Left cardiac atrium (tissue), 4 donors: ENCODE results near the gene RMP24.
"Not testable (repeated sequence)": the region's sequence is repeated elsewhere in the genome, so short reads cannot be mapped to it uniquely, and the experiment has no call there.

Experiments
- ATAC-seq, 2 donors: fragments of 200-7000 bp; cut with Tn5 transposase; one replicate each; pipeline ENCODE4 v1.9.1; 2020; ENCODE audit warnings: mild to moderate bottlenecking in 2 of 2, moderate library complexity in 2 of 2
- DNase-seq: peaks from one replicate; pipeline ENCODE4 v3.0.0-alpha.2; 2020
- intact Hi-C, 2 donors: fragments of 100-400 bp; cut with DNase I; formaldehyde crosslinking; loops; one replicate each; pipeline versions ENCODE4 v1.14.1 to v1.15.1; 2022 to 2023
- donor health status: DM: no; HTN: yes; CAD: no.
- donor health status: DM: no; HTN: yes; CAD: no; lungs with severe emphysema.
- donor health status: DM: yes; HTN: yes; CAD: no.
- donor health status: Dilated cardiomyopathy.

Gene RMP24

DNA sequence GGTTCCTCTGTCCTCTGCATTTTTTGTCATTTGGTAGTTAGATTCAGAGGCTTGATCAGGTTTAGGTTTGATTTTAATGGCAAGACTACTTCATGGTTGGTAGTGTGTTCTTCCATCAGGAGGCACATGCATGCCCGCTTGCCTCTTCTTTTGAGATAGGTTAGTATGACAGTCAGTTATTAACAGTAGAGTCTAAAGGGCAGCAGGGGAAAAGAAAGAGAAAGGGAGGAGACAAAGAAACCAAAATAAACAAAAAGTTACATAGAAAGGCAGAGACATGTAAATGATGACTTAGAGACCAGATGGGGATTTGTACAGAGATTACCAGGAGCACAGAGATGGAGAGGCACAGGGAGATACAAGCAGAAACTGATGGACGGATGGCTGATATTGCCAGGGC is 10.2 kb upstream of the RMP24 start:
- intact Hi-C loops, result no loop called here
- DNase-seq (no peak), ATAC-seq (no peak)

DNA sequence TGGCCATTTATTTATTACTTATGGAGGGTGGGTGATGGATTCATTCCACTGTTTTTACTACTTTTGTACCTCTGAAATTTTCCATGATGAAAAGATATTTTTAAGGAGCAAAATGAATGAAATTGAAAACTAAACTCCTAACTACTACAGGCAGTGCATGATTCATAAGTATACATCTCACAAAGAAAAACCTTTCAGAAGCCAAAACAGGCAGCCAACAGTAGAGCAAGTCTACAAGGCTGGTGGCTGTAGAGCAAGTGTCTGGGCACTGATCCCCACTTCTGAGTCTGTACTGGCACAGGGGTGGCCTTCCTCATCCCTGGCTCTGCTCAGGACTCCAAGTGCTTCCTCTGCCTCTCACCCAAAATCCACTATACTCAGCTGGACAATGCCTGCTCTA is 8.2 kb upstream of the RMP24 start:
- no peak for DNase-seq
- intact Hi-C loops, result no loop called here
- ATAC-seq, result no peak

DNA sequence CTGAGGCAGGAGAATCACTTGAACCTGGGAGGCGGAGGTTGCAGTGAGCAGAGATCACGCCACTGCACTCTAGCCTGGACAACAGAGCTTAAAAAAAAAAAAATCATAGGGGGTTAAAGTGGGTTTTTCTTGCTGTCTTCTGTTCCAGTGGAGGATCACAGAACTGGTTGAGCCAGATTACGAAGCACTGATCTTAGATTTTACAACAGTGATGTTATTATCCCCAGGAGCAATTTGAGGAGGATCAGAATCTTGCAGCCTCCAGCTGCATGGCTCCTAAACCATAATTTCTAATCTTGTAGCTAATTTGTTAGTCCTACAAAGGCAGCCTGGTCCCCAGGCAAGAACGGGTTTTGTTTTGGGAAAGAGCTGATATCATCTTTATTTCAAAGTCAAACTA is 4.6 kb upstream of the RMP24 start:
- ATAC-seq, intact Hi-C loops, DNase-seq: not testable (repeated sequence)

- intact Hi-C loops, result no loop called here
- DNase-seq, result no peak
- no peak for ATAC-seq
Observed at GRCh38 chr18:35968278-35968880, 4.1 kb upstream of the RMP24 start.

- ATAC-seq (no peak), DNase-seq (no peak)
- intact Hi-C loops, result no loop called here
Observed at GRCh38 chr18:35969676-35970075, 2.8 kb upstream of the RMP24 start.

DNA sequence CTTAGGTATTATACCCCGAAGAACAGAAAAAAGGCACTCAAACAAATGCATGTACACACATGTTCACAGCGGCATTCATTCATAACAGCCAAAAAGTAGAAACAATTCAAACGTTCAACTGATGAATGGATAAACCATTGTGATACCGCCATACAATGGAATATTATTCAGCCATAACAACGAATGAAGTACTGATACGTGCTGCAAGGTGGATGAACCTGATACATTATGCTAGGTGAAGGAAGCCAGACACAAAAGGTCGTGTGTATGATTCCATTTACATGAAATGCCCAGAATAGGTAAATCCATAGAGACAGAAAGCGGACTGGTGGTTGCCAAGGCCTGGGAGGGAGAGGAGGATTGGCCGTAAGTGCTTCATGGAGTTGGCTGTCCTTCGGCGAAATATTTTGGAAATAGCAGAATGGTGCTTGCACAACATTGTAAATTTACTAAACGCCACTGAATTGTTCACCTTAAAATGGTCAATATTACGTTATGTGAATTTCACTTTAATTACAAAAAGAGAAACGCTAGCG is 750 bp upstream of the RMP24 start:
- ATAC-seq (peak; percentile 7 to 52), DNase-seq (no peak)
- intact Hi-C loops, result no loop called here

- ATAC-seq (no peak), DNase-seq (no peak)
- intact Hi-C loops, result no loop called here
Observed at GRCh38 chr18:35973650-35974049, 1.2 kb downstream of the RMP24 start.

DNA sequence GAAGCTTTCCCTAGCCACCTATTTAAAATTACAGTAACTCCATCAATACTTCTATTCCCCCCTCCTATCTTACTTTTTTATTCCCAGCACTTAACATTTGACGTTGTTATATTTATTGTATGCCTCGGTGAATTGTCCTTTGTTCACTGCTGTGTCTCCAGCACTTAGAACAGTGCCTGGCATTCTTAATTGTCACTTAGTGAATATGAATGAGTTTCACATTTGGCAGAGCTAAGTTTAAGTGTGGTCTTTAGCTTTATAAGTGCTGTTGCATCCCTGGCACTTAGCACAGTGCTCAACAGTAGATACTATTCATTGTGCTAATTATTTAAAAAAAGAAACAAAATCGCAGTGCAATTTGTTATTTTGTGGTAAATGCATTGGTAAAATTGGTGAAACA is 1.7 kb downstream of the RMP24 start:
- ATAC-seq, result no peak

DNA sequence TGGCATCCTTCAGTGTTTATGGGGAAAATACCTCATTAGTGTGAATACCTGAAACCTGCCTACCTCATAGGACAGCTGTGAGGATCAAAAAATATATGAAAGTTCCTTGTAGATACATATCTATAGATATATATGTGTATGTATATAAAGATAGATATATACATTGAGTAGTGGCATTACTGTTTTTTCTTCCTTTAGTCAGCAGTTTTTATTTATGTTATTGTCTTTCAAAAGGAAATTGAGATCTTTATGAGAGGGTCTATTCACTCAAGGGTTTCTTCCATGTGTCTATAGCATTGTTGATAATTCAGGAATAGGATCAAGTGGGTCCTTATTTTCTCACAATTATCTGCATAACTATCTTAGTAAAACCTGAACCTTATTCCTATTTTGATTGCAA is 6.6 kb downstream of the RMP24 start:
- intact Hi-C loops, result no loop called here

More for the DNA sequence above, 1.7 kb downstream of the RMP24 start:
- intact Hi-C loops, result no loop called here
- no peak for DNase-seq

GRCh38 chr18:35982409-35983114 is 10.1 kb downstream of the RMP24 start:
- intact Hi-C loops, result no loop called here
- DNase-seq (no peak), ATAC-seq (no peak)

More for the DNA sequence above, 6.6 kb downstream of the RMP24 start:
- DNase-seq (no peak), ATAC-seq (no peak)

DNA sequence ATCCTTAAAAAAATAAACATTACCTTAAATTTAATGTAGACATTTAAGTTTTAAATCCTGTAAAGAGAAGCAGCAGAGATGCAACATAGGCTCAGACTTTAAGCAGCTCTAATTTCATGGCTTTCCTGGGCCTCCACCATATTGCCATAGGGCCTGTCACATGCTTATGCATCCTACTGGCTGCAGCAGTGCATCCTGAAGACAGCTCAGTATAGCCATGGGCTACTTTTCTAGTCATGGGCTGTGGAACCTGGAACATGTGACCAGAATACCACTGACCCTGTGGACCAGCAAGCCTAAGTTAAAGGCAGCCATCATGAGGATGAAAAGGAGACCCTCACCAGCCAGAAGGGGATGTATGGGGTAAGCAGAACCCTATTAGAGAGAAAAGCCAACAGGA is 10.7 kb downstream of the RMP24 start:
- intact Hi-C loops, result no loop called here
- no peak for DNase-seq
- ATAC-seq, result no peak

DNA sequence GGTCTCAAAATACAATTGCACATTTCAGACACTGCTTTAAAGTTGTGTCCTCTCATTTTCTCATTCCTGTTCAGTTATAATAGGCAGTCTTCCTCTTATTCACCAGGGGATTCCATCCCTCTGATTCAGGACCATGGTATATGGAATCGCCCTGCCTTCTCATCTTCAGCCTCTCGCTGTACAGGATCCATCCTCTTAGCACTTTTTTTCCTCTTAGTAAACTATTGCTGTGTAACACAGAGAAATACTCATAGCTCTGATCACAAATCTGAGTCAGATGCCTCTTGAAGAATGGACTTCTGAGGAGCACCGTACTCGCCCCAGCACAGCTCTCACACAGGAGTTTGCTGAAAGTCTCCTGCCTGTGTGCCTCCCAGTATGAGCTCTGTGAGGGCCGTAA is 11.3 kb downstream of the RMP24 start:
- intact Hi-C loops, result no loop called here
- no peak for DNase-seq
- no peak for ATAC-seq

DNA sequence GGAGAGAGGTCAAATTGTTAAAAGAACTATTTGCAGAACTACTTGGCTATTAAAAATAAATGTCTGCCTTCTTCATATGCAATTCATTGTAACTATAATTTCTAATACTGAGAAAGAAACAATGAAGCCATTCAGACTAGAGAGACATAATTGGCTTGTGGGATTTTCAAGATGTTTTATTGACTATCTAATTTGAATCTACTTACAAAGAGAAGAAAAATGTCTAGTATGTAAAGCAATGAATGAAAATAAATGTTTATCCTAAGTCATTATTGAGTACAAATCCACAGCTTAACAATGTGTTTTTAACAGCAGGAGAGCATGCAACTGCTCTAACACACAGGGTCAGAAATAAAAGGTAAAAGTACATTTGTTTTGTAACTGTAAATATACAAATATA is 19.2 kb downstream of the RMP24 start:
- ATAC-seq, result no peak
- no peak for DNase-seq
- intact Hi-C loops, result no loop called here

GRCh38 chr18:35993013-35993412 is 20.5 kb downstream of the RMP24 start:
- intact Hi-C loops, result no loop called here
- ATAC-seq (no peak), DNase-seq (no peak)

GRCh38 chr18:35998967-35999366 is 26.5 kb downstream of the RMP24 start:
- ATAC-seq, result no peak
- intact Hi-C loops, result no loop called here

DNA sequence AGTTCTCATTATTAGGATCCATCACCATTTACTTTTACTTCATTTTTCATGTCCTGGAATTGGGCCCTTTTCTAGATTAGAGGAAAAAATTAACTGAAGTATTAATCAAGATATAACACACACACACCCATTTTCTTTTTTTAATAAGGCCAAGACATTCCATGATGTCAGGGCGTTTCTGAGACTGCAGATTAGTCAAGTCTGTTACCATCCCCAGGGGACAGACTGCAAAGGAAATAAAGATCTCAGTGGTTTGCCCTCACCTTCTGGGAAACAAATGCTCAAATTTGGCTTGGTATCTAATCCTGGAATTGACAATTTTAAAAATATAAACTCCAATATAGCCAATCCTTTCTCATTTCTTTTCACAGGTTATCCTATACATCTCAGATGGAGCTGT is 27.4 kb downstream of the RMP24 start:
- intact Hi-C loops, result no loop called here
- DNase-seq, result no peak
- ATAC-seq, result no peak

More at GRCh38 chr18:35998967-35999366, 26.5 kb downstream of the RMP24 start:
- no peak for DNase-seq

DNA sequence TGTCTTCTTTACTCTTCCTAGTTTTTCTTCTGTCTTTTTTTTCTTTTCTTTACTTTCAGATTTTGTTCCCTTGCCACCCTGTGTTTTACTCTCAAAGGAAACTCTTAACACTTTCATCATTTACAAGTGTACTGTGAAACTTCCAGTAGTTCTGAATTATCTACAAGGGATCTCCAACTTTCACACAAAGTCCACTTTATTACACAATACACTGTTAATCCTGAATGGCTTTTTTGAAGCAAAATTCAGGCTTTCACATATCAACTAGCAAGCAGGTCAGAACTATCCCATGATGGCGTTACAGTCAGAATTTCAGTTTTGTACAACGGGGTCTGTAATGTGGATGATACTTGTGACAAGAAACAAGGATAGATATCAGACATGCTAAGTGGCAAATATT is 34.5 kb downstream of the RMP24 start:
- ATAC-seq (no peak), DNase-seq (no peak)
- intact Hi-C loops, result no loop called here

GRCh38 chr18:36009214-36009613 is 36.7 kb downstream of the RMP24 start:
- intact Hi-C loops, result no loop called here
- ATAC-seq, result no peak
- no peak for DNase-seq

DNA sequence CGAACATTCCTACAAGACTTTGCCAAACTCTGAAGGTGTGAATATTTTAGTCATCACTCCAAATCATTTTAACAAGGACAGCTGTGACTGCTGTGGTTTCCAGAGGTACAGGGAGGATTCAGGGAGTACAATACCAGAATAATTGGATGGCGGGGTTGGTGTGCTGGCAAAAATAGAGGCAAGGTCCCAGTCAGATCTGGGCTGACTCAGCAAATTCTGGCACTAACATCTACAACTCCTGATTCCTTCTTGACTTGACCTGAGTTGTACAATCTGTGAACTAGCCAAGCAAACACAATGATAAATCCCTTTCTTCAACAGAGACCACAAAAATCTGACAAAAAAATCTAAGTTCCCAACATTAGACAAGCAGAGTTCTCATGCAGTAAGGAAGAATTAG is 40.4 kb downstream of the RMP24 start:
- DNase-seq (no peak), ATAC-seq (no peak)
- intact Hi-C loops, result loop anchor here in 1 of 2 donors (10.0 kb wide), 1 partner anchor 82 kb away; no protein-coding TSS in a partner anchor

- DNase-seq (no peak), ATAC-seq (no peak)
- intact Hi-C loops, result loop anchor here in 1 of 2 donors (2.0 to 10.0 kb wide), 2 partner anchors 79 to 267 kb away; no protein-coding TSS in a partner anchor
Observed at GRCh38 chr18:36015629-36016028, 43.1 kb downstream of the RMP24 start.

DNA sequence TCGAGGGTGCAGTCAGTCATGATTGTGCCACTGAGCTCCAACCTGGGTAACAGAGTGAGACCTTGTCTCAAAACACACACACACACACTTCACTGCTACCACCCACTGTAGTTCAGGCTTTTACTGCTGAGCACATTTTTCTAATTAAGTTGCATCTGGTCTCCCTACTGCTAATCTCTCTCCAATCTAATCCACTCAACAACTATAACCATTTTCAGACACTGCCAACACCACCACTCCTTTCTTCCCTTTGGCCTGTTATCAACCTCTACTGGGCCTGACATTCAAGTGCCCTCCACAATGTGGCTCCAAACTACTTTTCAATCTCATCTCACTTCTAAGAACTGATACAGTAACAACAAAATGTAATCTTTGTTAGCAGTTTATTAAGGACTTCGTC is 44.8 kb downstream of the RMP24 start:
- intact Hi-C loops, result loop anchor here in 1 of 2 donors (2.0 to 10.0 kb wide), 2 partner anchors 78 to 266 kb away; no protein-coding TSS in a partner anchor
- DNase-seq (no peak), ATAC-seq (no peak)
